Effector memory CD4-positive, alpha-beta T cell (primary cell): ENCODE data around the gene IFNGR2.
"Not testable (repeated sequence)": the region's sequence is repeated elsewhere in the genome, so short reads cannot be mapped to it uniquely, and the experiment has no call there.

ENCODE experiments used
- DNase-seq, 3 donors: peaks; one replicate each; pipeline ENCODE4 v3.0.0-alpha.2; 2020
- H3K27ac ChIP-seq: 2 replicates; pipeline ENCODE4 v1.7.0; 2013; ENCODE audit warnings: mild to moderate bottlenecking, low read length, moderate library complexity; ENCODE audit not compliant: insufficient read depth, poor library complexity, severe bottlenecking
- H3K27me3 ChIP-seq: replicated peaks from 2 replicates; pipeline ENCODE4 v1.7.0; 2013; ENCODE audit warnings: mild to moderate bottlenecking, low read length; ENCODE audit not compliant: insufficient read depth, control insufficient read depth, poor library complexity, severe bottlenecking
- H3K36me3 ChIP-seq: 2 replicates; pipeline ENCODE4 v1.7.0; 2013; ENCODE audit warnings: mild to moderate bottlenecking, low read length, moderate library complexity; ENCODE audit not compliant: control insufficient read depth, insufficient read depth
- H3K4me1 ChIP-seq: 2 replicates; pipeline ENCODE4 v1.7.0; 2013; ENCODE audit warnings: low read length, mild to moderate bottlenecking; ENCODE audit not compliant: control insufficient read depth, insufficient read depth, poor library complexity, severe bottlenecking
- H3K4me3 ChIP-seq: 2 replicates; pipeline ENCODE4 v1.7.0; 2013; ENCODE audit warnings: low read length, low read depth, mild to moderate bottlenecking; ENCODE audit not compliant: insufficient read depth, poor library complexity, severe bottlenecking
- H3K9me3 ChIP-seq: 2 replicates; pipeline ENCODE4 v1.7.0; 2013; ENCODE audit warnings: mild to moderate bottlenecking, low read length, moderate library complexity; ENCODE audit not compliant: control insufficient read depth

IFNGR2 gene

GRCh38 chr21:33396951-33397350, 6.3 kb upstream of the IFNGR2 start:
- no peak for DNase-seq
- Histone ChIP-seq H3K27me3 (no peaks in the 10 kb centered on the region), H3K9me3 (no peaks in the 10 kb centered on the region), H3K4me1 (no peaks in the 10 kb centered on the region), H3K27ac (no peak overlapping the region), H3K4me3 (no peak overlapping the region), H3K36me3 (no peaks in the 10 kb centered on the region)

- no peaks in the 10 kb centered on the region for H3K27me3 ChIP-seq
- no peaks in the 10 kb centered on the region for H3K9me3 ChIP-seq
- no peak overlapping the region for H3K27ac ChIP-seq
- no peaks in the 10 kb centered on the region for H3K36me3 ChIP-seq
- no peak for DNase-seq
- H3K4me3 ChIP-seq: no peak overlapping the region
- peaks cover 5% of the 10 kb centered on the region for H3K4me1 ChIP-seq
Observed at GRCh38 chr21:33397717-33398116, 5.5 kb upstream of the IFNGR2 start.

GRCh38 chr21:33398361-33398760, 4.9 kb upstream of the IFNGR2 start:
- H3K36me3 ChIP-seq: no peaks in the 10 kb centered on the region
- H3K4me1 ChIP-seq: peaks cover 7% of the 10 kb centered on the region
- no peak overlapping the region for H3K27ac ChIP-seq
- DNase-seq: no peak
- no peaks in the 10 kb centered on the region for H3K27me3 ChIP-seq
- H3K4me3 ChIP-seq: no peak overlapping the region
- no peaks in the 10 kb centered on the region for H3K9me3 ChIP-seq

- no peaks in the 10 kb centered on the region for H3K36me3 ChIP-seq
- no peak overlapping the region for H3K27ac ChIP-seq
- peaks cover 22% of the 10 kb centered on the region for H3K4me1 ChIP-seq
- no peak overlapping the region for H3K4me3 ChIP-seq
- no peak for DNase-seq
- H3K9me3 ChIP-seq: no peaks in the 10 kb centered on the region
- H3K27me3 ChIP-seq: no peaks in the 10 kb centered on the region
Observed at GRCh38 chr21:33401630-33401992, 1.6 kb upstream of the IFNGR2 start.

- no peak for DNase-seq
- Histone ChIP-seq H3K4me3 (peak overlapping the region; percentile 58), H3K9me3 (no peaks in the 10 kb centered on the region), H3K36me3 (no peaks in the 10 kb centered on the region), H3K27ac (peak overlapping the region; percentile 45), H3K27me3 (no peaks in the 10 kb centered on the region), H3K4me1 (peaks cover 27% of the 10 kb centered on the region)
Observed at GRCh38 chr21:33402001-33402979, 923 bp upstream of the IFNGR2 start.

GRCh38 chr21:33403786-33404585, 773 bp downstream of the IFNGR2 start:
- no peak for DNase-seq
- no peaks in the 10 kb centered on the region for H3K36me3 ChIP-seq
- peak overlapping the region; percentile 96 for H3K4me3 ChIP-seq
- H3K27ac ChIP-seq: peak overlapping the region; percentile 71
- H3K9me3 ChIP-seq: no peaks in the 10 kb centered on the region
- H3K27me3 ChIP-seq: no peaks in the 10 kb centered on the region
- H3K4me1 ChIP-seq: peaks cover 27% of the 10 kb centered on the region

GRCh38 chr21:33406493-33406892, 3.3 kb downstream of the IFNGR2 start:
- peaks cover 27% of the 10 kb centered on the region for H3K4me1 ChIP-seq
- no peak overlapping the region for H3K4me3 ChIP-seq
- no peaks in the 10 kb centered on the region for H3K27me3 ChIP-seq
- peaks cover 7% of the 10 kb centered on the region for H3K36me3 ChIP-seq
- no peak for DNase-seq
- no peaks in the 10 kb centered on the region for H3K9me3 ChIP-seq
- H3K27ac ChIP-seq: no peak overlapping the region

GRCh38 chr21:33411949-33412430, 8.8 kb downstream of the IFNGR2 start:
- H3K36me3 ChIP-seq: peaks cover 21% of the 10 kb centered on the region
- no peak for DNase-seq
- no peaks in the 10 kb centered on the region for H3K9me3 ChIP-seq
- H3K4me1 ChIP-seq: peaks cover 7% of the 10 kb centered on the region
- no peaks in the 10 kb centered on the region for H3K27me3 ChIP-seq
- no peak overlapping the region for H3K4me3 ChIP-seq
- peak overlapping the region; percentile 11 for H3K27ac ChIP-seq

- H3K4me3 ChIP-seq, DNase-seq, H3K27me3 ChIP-seq, H3K27ac ChIP-seq, H3K4me1 ChIP-seq, H3K9me3 ChIP-seq: not testable (repeated sequence)
- peaks cover 21% of the 10 kb centered on the region for H3K36me3 ChIP-seq
Observed at GRCh38 chr21:33412439-33412831, 9.2 kb downstream of the IFNGR2 start.
